DMS 273 (cell line): ENCODE results near the gene AP1AR.

ENCODE experiments used
- DNase-seq: peaks from one replicate; lab custom pipeline; 2025; ENCODE audit not compliant: unreplicated experiment; lab: John Stamatoyannopoulos, UW

The AP1AR gene

GRCh38 chr4:112222219-112222955, 9.2 kb upstream of the AP1AR start:
- DNase-seq, result no peak

DNA sequence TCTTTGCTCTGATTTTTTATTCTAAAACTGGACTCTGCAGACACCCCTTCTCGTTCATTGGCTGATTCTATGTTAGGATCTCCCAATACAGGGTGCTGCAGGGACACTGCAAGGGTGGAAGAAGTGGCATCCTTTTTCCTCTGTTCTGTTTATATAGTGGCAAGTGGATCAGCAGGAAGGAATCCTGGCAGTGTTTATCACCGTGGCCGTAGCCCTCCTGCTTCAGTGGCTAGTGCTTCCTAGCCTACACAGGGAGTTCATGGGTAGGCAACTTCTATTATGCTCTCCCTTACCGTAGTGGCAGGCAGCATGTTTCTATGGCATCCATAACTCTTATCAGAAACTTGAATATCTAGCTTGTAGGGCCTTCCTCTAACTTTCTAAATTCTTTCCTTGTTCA, 6.4 kb upstream of the AP1AR start:
- no peak for DNase-seq

DNA sequence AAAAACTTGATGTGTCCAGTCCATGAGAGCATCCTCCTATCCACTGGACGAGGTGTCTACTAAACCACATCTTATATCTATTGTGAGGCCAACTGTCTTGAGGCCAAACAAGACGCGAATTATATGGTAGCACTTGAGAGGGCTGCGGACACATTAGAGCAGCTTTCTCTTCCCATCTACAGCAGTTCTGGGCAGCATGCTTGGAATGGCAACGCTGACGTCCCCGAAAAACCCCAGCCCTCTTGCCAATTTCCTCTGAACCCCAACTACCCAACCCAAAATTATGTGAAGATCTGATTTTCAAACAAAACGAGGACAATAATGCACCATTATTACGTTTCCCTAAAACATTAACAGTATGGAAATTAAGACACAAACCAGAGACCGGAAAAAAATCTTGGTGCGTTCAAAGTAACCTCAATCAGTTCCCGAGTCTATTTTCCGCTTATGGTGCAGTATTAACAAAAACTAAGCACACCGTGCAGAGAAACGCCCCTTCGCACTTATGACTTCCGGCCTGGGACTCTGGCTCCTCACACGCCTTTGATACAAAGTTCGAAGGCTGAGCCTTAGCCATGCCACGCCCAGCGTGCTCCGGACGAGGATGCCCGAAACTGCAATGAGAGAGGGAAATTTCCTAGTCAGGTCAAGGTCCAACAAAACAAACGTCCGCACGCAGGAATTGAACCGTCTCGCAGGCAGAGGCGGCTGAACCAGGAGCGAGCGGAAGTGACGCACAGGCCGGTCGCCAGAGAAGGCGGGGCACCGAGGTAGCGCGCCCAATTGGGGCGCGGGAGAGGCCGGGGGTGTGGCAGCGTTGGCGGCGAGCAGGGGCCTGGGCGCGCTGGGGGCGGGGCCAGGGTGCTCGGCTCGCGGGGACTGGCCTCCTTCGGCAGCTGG, 458 bp upstream of the AP1AR start:
- peak; percentile 96 for DNase-seq

DNA sequence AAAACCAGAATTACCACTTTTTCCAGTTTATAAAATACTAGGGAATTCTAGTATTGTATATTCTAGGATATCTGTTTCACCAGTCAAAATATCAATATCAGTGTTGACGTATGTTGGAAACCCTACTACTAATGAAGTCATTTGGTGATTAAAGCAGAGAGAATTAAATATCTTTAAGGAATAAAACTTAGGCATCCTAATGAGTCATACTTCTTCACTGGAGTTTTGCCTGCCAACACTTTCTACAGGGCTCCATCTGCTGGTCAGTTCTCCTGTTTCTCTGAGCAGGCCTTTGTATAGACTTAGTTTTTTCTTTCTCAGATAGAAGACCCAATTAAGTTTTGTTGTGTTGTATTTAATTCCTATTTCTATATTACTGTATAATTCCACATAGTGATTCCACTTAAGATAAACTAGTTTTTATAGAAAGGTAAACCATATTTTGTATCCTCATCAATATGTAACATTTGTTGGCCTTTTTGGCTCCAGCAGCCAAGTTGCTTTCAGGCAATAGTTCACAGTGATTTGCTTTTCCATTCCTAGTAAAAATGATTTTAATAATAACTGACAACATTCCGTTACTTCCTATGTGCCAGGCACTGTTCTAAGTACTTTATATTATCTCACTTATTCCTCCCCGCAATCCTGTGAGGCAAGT, 3.5 kb downstream of the AP1AR start:
- DNase-seq, result peak; percentile 78

DNA sequence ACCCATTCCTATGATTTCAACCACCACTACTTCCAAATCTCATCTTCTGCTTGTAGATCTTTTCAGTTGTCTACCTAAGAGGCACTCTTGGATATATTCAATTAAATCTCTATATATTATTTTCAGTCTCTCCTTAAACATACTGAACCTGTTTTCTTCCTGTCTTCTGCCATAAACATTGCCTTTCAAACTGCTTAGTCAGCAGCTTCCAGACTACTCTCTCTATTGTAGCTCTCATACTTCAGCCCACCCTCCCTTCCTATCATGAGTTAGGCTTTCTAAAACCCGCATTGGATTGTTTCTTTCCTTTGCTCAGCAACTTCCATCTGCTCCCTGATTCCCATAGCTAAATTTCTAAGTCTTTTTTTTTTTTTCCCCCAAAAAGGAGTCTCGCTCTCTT, 4.5 kb downstream of the AP1AR start:
- no peak for DNase-seq

DNA sequence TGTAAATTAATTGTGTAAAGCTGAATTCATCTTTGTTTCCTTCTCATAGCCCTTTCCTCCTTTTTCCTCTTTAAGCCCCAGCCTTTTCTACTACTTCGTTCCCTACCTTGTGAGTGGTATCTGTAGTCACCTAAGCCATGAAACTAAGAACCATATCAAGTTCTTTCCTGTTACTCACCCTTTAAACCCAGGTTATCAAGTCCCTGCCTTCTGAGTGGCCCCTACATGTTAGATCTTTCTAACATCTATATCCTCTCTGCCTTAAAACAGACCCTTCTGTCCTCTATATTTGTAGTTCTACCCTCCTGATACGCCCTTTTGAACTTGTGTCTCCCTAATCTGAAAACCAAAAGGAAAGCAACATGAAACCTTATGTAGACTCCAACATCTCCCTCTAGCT, 7.2 kb downstream of the AP1AR start:
- DNase-seq, result no peak

DNA sequence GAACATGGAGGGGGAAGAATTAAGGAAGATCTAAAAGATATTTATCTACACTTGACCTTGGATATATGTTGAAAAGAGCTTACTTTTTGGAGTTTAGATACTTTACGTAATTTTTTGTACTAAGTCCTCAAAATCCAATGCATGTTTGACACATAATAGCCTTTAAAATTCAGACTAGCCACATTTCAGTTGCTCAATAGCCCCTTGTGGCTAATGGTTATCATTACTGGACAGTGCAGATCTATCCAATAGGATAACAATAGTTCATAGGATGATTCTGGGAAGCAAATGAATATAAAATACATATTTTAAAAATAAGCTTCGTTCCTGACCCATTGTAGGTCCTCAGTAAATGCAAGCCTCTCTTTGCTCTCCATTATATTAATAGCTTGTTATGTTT, 13.8 kb downstream of the AP1AR start:
- no peak for DNase-seq

DNA sequence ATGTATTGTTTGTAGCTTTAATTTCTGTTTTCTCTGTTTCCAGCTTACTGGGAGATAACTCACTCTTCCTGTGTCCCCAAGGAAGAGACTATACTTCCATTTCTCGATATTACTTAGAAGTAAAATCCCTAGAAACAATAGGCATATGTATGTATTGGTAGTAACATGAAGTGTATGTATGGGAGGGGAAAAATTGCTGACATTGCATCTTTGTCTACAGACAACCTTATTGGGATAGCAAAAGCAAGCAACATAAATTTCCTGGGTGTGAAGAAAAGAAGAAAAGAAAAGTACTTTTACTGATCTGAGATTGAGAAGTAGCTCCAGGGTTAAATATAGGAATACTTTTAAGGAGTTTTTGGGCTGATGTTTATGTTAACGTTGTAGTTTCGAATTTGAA, 15.4 kb downstream of the AP1AR start:
- no peak for DNase-seq

DNA sequence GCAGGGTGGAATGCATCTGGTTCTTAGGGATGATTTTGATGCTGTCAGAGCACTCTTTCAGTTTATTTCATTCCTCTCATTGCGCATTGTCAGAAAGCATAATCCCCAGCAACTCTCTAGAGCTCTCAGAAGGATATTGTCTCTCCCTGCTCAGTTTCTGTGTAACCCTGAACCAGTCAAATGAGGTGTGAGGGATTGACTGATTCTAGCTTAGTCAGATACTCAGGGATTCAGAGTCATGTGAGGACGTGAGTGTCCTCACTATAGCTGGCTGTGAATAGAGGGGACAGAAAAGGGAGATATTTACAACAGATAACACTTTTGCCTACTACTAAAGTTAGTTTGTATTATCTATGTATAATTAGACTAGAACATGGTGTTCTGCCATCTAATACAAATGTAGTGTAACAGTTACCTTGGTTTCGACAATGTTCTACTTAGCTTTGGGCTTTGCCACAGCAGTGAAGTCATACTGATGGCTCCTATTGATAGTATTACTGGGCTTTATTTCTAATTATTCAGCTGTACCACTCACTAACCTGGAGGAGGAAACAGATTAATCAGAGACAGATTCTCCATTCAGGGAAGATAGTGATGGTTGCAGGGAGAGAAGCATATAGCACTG, 19.5 kb downstream of the AP1AR start:
- DNase-seq, result no peak

- DNase-seq, result no peak
These were observed 20.6 kb downstream of the AP1AR start for GRCh38 chr4:112252234-112252633.

- no peak for DNase-seq
These were observed 21.9 kb downstream of the AP1AR start for GRCh38 chr4:112253382-112254000.

GRCh38 chr4:112257098-112257497, 25.5 kb downstream of the AP1AR start:
- DNase-seq, result no peak

- DNase-seq, result peak; percentile 31
These were observed 35.2 kb downstream of the AP1AR start for GRCh38 chr4:112266823-112267222.

DNA sequence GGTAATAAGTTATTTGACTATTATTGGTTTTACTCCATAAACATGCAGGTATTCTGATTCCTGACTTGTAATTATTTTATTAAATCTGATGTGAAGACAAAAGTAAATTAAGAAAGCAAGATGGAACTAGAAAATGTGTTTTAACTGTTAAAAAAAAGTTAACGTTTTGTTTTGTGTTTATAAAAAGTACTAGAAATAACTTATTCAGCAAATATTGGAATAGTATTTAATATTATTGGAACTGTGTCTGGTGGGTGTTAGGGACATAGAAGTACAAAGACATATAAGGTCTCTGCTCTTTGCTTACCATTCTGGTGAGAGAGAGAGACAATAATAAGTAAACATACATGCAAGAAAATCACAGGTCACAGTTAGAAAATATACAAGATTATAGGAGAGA, 38.5 kb downstream of the AP1AR start:
- DNase-seq, result no peak

- no peak for DNase-seq
These were observed 39.2 kb downstream of the AP1AR start for GRCh38 chr4:112270640-112271421.

GRCh38 chr4:112272292-112272691, 40.7 kb downstream of the AP1AR start:
- DNase-seq, result no peak

GRCh38 chr4:112274959-112275358, 43.4 kb downstream of the AP1AR start:
- DNase-seq, result no peak

GRCh38 chr4:112276113-112276512, 44.5 kb downstream of the AP1AR start:
- no peak for DNase-seq

DNA sequence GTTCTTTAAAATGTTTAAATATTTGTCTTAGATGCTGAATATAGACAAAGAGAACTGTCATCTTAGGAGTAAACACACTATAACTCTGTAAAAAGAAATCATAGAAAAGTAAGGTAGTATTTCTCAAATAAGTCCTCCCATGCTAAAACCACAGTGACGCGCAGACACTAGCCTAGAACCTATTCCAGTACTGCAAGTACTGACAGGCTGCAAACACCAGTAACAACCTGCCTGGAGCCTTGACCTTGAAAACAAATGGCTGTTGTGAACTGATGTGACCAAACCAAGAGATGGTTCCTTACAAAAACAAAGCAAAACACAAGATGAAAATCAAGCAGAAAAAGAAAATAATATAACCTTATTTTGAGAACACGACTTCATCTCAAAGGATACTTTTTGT, 45.6 kb downstream of the AP1AR start:
- DNase-seq, result peak; percentile 6
